ENCODE data around the gene DPYSL5. TPM values are rescaled to one million over a fixed set of nuclear protein-coding genes. Genes with fewer than 3 reads are reported as not detected.

Gene DPYSL5
- total and polyA plus RNA-seq, 9 of the 15 experiments (the other 6 are each of a cell fraction or from before 2014, with no cell fraction given) = 0.06 TPM; not detected in 8

GRCh38 chr2:26938399-26939118 is 90.6 kb downstream of the DPYSL5 start (continued):
- TF ChIP-seq MYNN (IDR thresholded peaks at IDR 0.05) (peak; percentile 35; the same call in 1 of the 2 replicates), MYNN (CRISPR knock-in tag; IDR thresholded peaks at IDR 0.05) (no peak), KDM1A (IDR thresholded peaks at IDR 0.05) (0 out of 4 replicates have a peak, but pooled peaks of 1 of the 2 experiments have one; percentile 17), ARID1B (IDR thresholded peaks at IDR 0.05) (peak; percentile 46), EGR1 (conservative IDR thresholded peaks at IDR 0.05) (peak; percentile 47), MTA3 (IDR thresholded peaks at IDR 0.05; ENCODE audit: borderline replicate concordance) (0 out of 2 replicates have a peak, but pooled peaks have one; percentile 20), NR0B1 (IDR thresholded peaks at IDR 0.05; ENCODE audit: partially characterized antibody) (no peak), CBFA2T3 (IDR thresholded peaks at IDR 0.05) (peak; percentile 72), BCLAF1 (IDR thresholded peaks at IDR 0.05; ENCODE audit: borderline replicate concordance in 1 of 2, control insufficient read depth in 1 of 2, low read depth in 2 of 2, low read length in 1 of 2) (no peak), TAF9B (IDR thresholded peaks at IDR 0.05; ENCODE audit: partially characterized antibody) (no peak), SREBF2 (CRISPR knock-in tag; IDR thresholded peaks at IDR 0.05) (no peak), GTF2F1 (IDR thresholded peaks at IDR 0.05; ENCODE audit: low read depth, low read length) (no peak), FOSL1 (tag; conservative IDR thresholded peaks at IDR 0.05) (peak; percentile 77), TRIM24 (IDR thresholded peaks at IDR 0.05) (peak in 1 of 2 experiments; percentile 21; a peak in 1 of 4 replicates), KAT7 (CRISPR knock-in tag; IDR thresholded peaks at IDR 0.05; ENCODE audit: borderline replicate concordance) (no peak), AFF1 (IDR thresholded peaks at IDR 0.05; ENCODE audit: low read depth in 1 of 2, partially characterized antibody in 2 of 2) (no peak), NCOR1 (IDR thresholded peaks at IDR 0.05) (peak; percentile 27; the same call in 1 of the 2 replicates), RCOR1 (IDR thresholded peaks at IDR 0.05; ENCODE audit: borderline replicate concordance in 1 of 2, low read depth in 2 of 2, low read length in 2 of 2) (0 out of 4 replicates have a peak, but pooled peaks of 1 of the 2 experiments have one; percentile 31), MAFF (IDR thresholded peaks at IDR 0.05; ENCODE audit: low read length) (0 out of 2 replicates have a peak, but pooled peaks have one; percentile 10), TCF3 (CRISPR knock-in tag; IDR thresholded peaks at IDR 0.05) (peak; percentile 38; the same call in 1 of the 2 replicates)

All from K562 (cell line).